Esophagus muscularis mucosa (tissue), 4 donors: Measurements from ENCODE around the gene MICB. TPM values are rescaled to one million over a fixed set of nuclear protein-coding genes. Genes with fewer than 3 reads are reported as not detected.

ENCODE experiments used
- DNase-seq: peaks from one replicate; pipeline ENCODE4 v3.0.0-alpha.2; 2017; ENCODE audit errors: extremely low spot score
- H3K27ac ChIP-seq, 4 donors: fragments of 200-600 bp; sonication (generic); replicated peaks in 1 of 4; 1 replicate in 3 of 4; 2 replicates in 1 of 4; pipeline ENCODE4 v1.5.1; 2016 to 2019; ENCODE audit warnings: mild to moderate bottlenecking in 1 of 4
- H3K27me3 ChIP-seq, 4 donors: fragments of 200-600 bp; sonication (generic); one replicate each; pipeline versions ENCODE4 v1.5.1 to v1.6.0; 2016 to 2019
- H3K36me3 ChIP-seq, 4 donors: fragments of 200-600 bp; sonication (generic); one replicate each; pipeline ENCODE4 v1.5.1; 2016 to 2019
- H3K4me1 ChIP-seq, 4 donors: fragments of 200-600 bp; sonication (generic); one replicate each; pipeline ENCODE4 v1.5.1; 2016 to 2019
- H3K4me3 ChIP-seq, 4 donors: fragments of 200-600 bp; sonication (generic); 1 replicate in 2 of 4; 2 replicates in 2 of 4; pipeline ENCODE4 v1.5.1; 2016 to 2019; ENCODE audit warnings: mild to moderate bottlenecking in 4 of 4, moderate library complexity in 1 of 4
- H3K9me3 ChIP-seq, 4 donors: fragments of 200-600 bp; sonication (generic); 1 replicate in 3 of 4; 2 replicates in 1 of 4; pipeline ENCODE4 v1.5.1; 2016 to 2019
- CTCF ChIP-seq, 3 experiments: fragments of 200-600 bp in 2 of 3; fragments of 450-650 bp in 1 of 3; sonication (generic) in 2 of 3; IDR thresholded peaks; one replicate each; pipeline ENCODE4 v1.5.1; 2017 to 2019; ENCODE audit warnings: antibody characterized with exemption in 3 of 3, mild to moderate bottlenecking in 2 of 3, moderate library complexity in 1 of 3
- EP300 ChIP-seq: sonication (generic); formaldehyde crosslinking; IDR thresholded peaks from one replicate; pipeline ENCODE4 v1.6.1; 2017; ENCODE audit warnings: antibody characterized with exemption
- POLR2A ChIP-seq: fragments of 450-650 bp; IDR thresholded peaks from one replicate; pipeline ENCODE4 v1.6.1; 2017; ENCODE audit warnings: antibody characterized with exemption, moderate library complexity, mild to moderate bottlenecking, low read depth
- POLR2AphosphoS5 ChIP-seq, 2 donors: sonication (generic); formaldehyde crosslinking; IDR thresholded peaks; one replicate each; pipeline ENCODE4 v1.6.1; 2017; ENCODE audit warnings: antibody characterized with exemption in 2 of 2
- WGBS: methylation state at CpG from one replicate; pipeline ENCODE4 v1.1.5; 2018; 5-methylcytosine and 5-hydroxymethylcytosine counted together
- intact Hi-C: fragments of 100-400 bp; cut with DNase I; formaldehyde crosslinking; loops from one replicate; pipeline ENCODE4 v1.15.1; 2023
- total RNA-seq, 4 donors: library from RNA; depleted of rRNA; stranded (reverse); fragments of >200 nt; gene quantifications; one replicate each; pipeline versions ENCODE4 v1.1.0 to v1.2.1, GENCODE V29; 2016

MICB gene
- total RNA-seq, 4 donors from 2014 or later: 0.46 to 2.9 (median 1.7) TPM

GRCh38 chr6:31557443-31558317 lies 59.7 kb downstream of the MICB start:
- H3K9me3 ChIP-seq: no peaks in the 10 kb centered on the region
- 76% methylated on average over 23 of the region's 24 CpGs for WGBS
- H3K4me1 ChIP-seq: peaks cover 33 to 46% (median 39%) of the 10 kb centered on the region in 4 donors
- peaks cover 26 to 76% (median 45%) of the 10 kb centered on the region in 4 donors for H3K36me3 ChIP-seq
- H3K27me3 ChIP-seq: no peaks in the 10 kb centered on the region
- H3K4me3 ChIP-seq: no peak overlapping the region
- intact Hi-C loops: no loop called here
- peak overlapping the region in 3 of 4 donors; percentile 2 to 60 (median 59) for H3K27ac ChIP-seq
- DNase-seq: no peak
- no peak for TF ChIP-seq EP300
- TF ChIP-seq CTCF (IDR thresholded peaks at IDR 0.05): no peak
- TF ChIP-seq POLR2AphosphoS5 (IDR thresholded peaks at IDR 0.05): no peak
- no peak for TF ChIP-seq POLR2A

GRCh38 chr6:31558318-31558625 lies 60.3 kb downstream of the MICB start:
- Histone ChIP-seq H3K27ac (peak overlapping the region in 3 of 4 donors; percentile 2 to 60 (median 59)), H3K4me1 (peaks cover 33 to 46% (median 39%) of the 10 kb centered on the region in 4 donors), H3K27me3 (no peaks in the 10 kb centered on the region), H3K36me3 (peaks cover 26 to 71% (median 43%) of the 10 kb centered on the region in 4 donors), H3K4me3 (no peak overlapping the region), H3K9me3 (no peaks in the 10 kb centered on the region)
- no peak for DNase-seq
- WGBS: 76% methylated on average over 7 of the region's 8 CpGs
- intact Hi-C loops: no loop called here
- TF ChIP-seq EP300 (no peak), POLR2AphosphoS5 (IDR thresholded peaks at IDR 0.05) (no peak)

- intact Hi-C loops: no loop called here
- Histone ChIP-seq H3K9me3 (no peaks in the 10 kb centered on the region), H3K4me3 (no peak overlapping the region)
These were observed 60.9 kb downstream of the MICB start for GRCh38 chr6:31558631-31559500.

GRCh38 chr6:31559606-31559957 lies 61.6 kb downstream of the MICB start:
- intact Hi-C loops: no loop called here
- DNase-seq: no peak
- TF ChIP-seq EP300 (no peak), POLR2A (no peak), POLR2AphosphoS5 (IDR thresholded peaks at IDR 0.05) (no peak), CTCF (IDR thresholded peaks at IDR 0.05) (no peak)
- Histone ChIP-seq H3K4me1 (peaks cover 33 to 46% (median 39%) of the 10 kb centered on the region in 4 donors), H3K4me3 (no peak overlapping the region), H3K9me3 (no peaks in the 10 kb centered on the region), H3K27ac (peak overlapping the region; percentile 28 to 60 (median 50)), H3K27me3 (no peaks in the 10 kb centered on the region), H3K36me3 (peaks cover 19 to 58% (median 38%) of the 10 kb centered on the region in 4 donors)
- WGBS: 68% methylated on average over 3 of the region's 4 CpGs

More at GRCh38 chr6:31558631-31559500, 60.9 kb downstream of the MICB start:
- WGBS: 79% methylated on average over 14 of the region's 14 CpGs
- peaks cover 23 to 65% (median 40%) of the 10 kb centered on the region in 4 donors for H3K36me3 ChIP-seq
- no peaks in the 10 kb centered on the region for H3K27me3 ChIP-seq
- peaks cover 33 to 46% (median 39%) of the 10 kb centered on the region in 4 donors for H3K4me1 ChIP-seq
- H3K27ac ChIP-seq: peak overlapping the region; percentile 28 to 60 (median 50)
- no peak for DNase-seq
- TF ChIP-seq CTCF (IDR thresholded peaks at IDR 0.05) (no peak), POLR2AphosphoS5 (IDR thresholded peaks at IDR 0.05) (no peak), POLR2A (no peak), EP300 (no peak)
